ENCODE data around the gene PARP8.

PARP8 gene

GRCh38 chr5:50875002-50875344 lies 208.5 kb downstream of the PARP8 start:
- no peak for DNase-seq
- Histone ChIP-seq H3K27me3 (ENCODE audit: insufficient read depth, low read depth, severe bottlenecking) (peaks cover 51% of the 10 kb centered on the region), H3K4me3 (ENCODE audit: low read depth, low read length) (no peak overlapping the region), H3K9me3 (ENCODE audit: severe bottlenecking) (no peaks in the 10 kb centered on the region), H3K27ac (no peak overlapping the region), H3K36me3 (no peaks in the 10 kb centered on the region)
- no peak for TF ChIP-seq CTCF (IDR thresholded peaks at IDR 0.05; ENCODE audit: low read depth, low read length)

GRCh38 chr5:50878470-50878869 lies 212.0 kb downstream of the PARP8 start:
- no peak for TF ChIP-seq CTCF (IDR thresholded peaks at IDR 0.05; ENCODE audit: low read depth, low read length)
- Histone ChIP-seq H3K27me3 (ENCODE audit: insufficient read depth, low read depth, severe bottlenecking) (peaks cover 43% of the 10 kb centered on the region), H3K4me3 (ENCODE audit: low read depth, low read length) (no peak overlapping the region), H3K36me3 (no peaks in the 10 kb centered on the region), H3K27ac (no peak overlapping the region), H3K9me3 (ENCODE audit: severe bottlenecking) (no peaks in the 10 kb centered on the region)
- DNase-seq: no peak

GRCh38 chr5:50881407-50881806 lies 215.0 kb downstream of the PARP8 start:
- Histone ChIP-seq H3K27ac (no peak overlapping the region), H3K4me3 (ENCODE audit: low read depth, low read length) (no peak overlapping the region), H3K36me3 (no peaks in the 10 kb centered on the region), H3K9me3 (ENCODE audit: severe bottlenecking) (no peaks in the 10 kb centered on the region), H3K27me3 (ENCODE audit: insufficient read depth, low read depth, severe bottlenecking) (peaks cover 52% of the 10 kb centered on the region)
- no peak for TF ChIP-seq CTCF (IDR thresholded peaks at IDR 0.05; ENCODE audit: low read depth, low read length)
- no peak for DNase-seq

GRCh38 chr5:50886657-50887345 lies 220.4 kb downstream of the PARP8 start:
- Histone ChIP-seq H3K4me3 (ENCODE audit: low read depth, low read length) (no peak overlapping the region), H3K27me3 (ENCODE audit: insufficient read depth, low read depth, severe bottlenecking) (peaks cover 36% of the 10 kb centered on the region), H3K9me3 (ENCODE audit: severe bottlenecking) (no peaks in the 10 kb centered on the region), H3K36me3 (no peaks in the 10 kb centered on the region), H3K27ac (no peak overlapping the region)
- no peak for TF ChIP-seq CTCF (IDR thresholded peaks at IDR 0.05; ENCODE audit: low read depth, low read length)
- DNase-seq: no peak

GRCh38 chr5:50887889-50888633 lies 221.6 kb downstream of the PARP8 start:
- peaks cover 38% of the 10 kb centered on the region for H3K27me3 ChIP-seq (ENCODE audit: insufficient read depth, low read depth, severe bottlenecking)
- no peak for TF ChIP-seq CTCF (IDR thresholded peaks at IDR 0.05; ENCODE audit: low read depth, low read length)
- no peak for DNase-seq
- no peak overlapping the region for H3K4me3 ChIP-seq (ENCODE audit: low read depth, low read length)
- H3K36me3 ChIP-seq: no peaks in the 10 kb centered on the region
- no peak overlapping the region for H3K27ac ChIP-seq
- no peaks in the 10 kb centered on the region for H3K9me3 ChIP-seq (ENCODE audit: severe bottlenecking)
